NCI-H774 (cell line): ENCODE results near the gene IRS2.
A peak's percentile ranks its signal among the peaks of the same experiment; 100 is the strongest.
"Not testable (repeated sequence)": the region's sequence is repeated elsewhere in the genome, so short reads cannot be mapped to it uniquely, and the experiment has no call there.

ENCODE experiments used
- DNase-seq: peaks from one replicate; lab custom pipeline; 2025; lab: John Stamatoyannopoulos, UW

The IRS2 gene

DNA sequence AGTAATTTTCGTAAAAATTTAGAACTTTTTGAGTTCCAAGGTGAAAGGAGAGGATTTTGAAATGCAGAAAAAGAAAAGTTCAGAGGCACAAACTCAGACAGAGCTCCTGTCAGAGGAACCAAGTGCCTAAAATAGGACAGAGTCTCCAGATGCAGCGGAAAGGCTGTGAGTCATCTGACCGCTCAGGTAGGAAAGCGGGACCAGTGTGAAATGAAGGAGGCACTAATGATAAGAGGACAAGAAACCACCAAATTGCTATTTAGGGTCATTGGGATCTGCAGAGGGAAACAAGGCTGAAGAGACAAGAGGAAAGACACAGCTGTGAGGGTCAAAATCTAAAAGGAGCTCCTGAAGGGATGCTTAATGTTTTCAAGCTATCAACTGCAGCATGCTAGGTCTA lies 34.9 kb downstream of the IRS2 start:
- DNase-seq, result no peak

DNA sequence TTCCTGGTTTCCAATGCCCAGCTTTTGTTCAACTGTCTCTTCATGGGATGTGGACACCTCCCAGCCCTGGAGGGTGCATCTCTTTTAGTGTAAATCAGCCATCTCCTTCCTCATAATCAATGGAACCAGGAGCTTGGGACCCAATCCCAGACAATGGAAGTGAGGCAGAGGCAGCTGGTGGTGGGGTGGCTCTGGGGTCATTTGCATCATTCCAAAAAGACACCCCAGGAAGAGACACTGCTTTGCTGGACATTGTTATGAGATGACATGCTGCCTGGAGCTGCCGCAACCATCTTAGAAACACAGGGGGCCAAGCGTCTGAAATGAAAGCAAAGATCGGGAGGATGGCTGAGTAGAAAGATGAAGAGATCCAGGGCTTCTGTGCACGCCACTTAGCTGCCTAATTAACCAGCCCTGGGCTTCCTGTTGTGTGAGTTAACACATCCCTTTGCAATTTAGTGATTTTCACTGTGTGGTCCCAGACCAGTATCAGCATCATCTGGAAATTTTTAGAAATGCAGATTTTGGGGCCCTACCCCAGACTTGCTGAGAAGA lies 36.1 kb downstream of the IRS2 start:
- DNase-seq, result no peak

DNA sequence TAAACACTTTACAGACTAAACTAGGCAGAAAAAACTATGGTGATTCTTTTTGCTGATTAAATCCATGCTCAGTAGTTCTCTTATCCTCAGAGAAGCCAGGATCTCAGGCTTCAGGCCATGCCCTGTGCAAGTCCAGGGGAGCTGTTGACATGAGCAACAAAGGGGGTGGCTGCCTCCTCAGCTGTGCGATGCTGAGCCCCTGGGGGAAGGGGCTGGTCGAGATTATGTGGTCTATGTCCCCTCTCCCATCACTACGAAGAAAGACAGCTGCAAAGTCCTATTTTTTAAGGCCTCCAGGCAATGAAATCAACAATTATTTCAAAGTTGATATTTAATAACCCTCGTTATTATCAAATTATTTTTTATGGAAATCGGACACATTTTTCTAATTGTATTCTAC lies 37.0 kb downstream of the IRS2 start:
- DNase-seq, result no peak

DNA sequence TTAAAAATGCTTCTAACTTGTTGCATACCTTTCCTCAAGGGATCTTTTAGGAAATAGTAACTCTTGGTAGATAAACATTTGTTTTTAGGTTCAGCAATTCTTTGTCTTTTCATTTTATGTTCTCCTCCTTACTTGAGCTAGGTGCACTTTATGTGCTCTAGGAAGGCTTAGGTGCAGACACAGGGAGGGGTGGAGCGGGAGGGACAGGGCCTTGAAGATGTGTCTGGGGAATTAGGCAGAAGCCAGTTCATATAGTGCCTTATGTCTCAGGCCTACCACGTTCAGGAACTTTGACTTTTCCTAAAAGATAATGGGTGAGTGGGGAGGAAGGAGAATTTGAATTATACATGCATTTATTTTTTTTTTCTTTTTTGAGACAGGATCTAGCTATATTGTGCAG lies 37.7 kb downstream of the IRS2 start:
- DNase-seq, result no peak

DNA sequence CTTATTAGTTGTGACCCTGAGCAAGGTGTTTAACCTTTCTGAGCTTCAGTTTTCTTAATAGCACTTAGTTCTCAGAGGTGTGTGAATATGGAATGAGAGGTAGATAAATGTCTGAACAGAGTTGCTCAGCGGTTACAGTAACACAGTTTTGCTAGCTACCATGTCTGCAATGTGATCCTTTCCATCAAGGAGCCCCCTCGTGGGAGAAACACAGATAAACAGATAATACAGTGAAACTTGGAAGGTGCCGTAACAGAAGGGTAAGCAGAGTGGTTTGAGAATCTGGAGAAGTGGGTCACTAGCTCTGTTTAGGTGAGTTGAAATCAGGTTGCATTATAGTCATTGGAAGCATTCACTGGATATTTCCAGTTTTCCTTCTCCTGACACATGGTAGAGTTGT lies 38.9 kb downstream of the IRS2 start:
- DNase-seq, result no peak

DNA sequence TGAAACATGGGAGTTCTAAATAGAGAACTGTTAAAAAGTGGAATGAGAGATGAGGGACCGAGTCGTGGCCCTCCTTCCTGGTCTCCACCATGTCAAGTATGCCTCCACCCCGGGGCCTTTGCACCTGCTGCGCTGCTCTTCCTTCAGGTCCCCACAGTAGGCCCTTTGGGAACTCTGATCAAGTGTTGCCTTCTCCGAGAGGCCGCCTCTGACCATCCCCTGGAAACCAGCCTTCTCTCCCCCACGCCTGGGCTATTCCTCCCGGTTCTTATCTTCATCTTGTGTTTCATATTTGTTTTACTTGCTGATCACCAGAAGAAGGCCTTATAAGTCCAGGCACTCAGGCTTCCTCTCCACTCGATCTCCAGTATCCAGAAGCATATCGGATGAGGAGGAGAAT lies 40.0 kb downstream of the IRS2 start:
- no peak for DNase-seq

DNA sequence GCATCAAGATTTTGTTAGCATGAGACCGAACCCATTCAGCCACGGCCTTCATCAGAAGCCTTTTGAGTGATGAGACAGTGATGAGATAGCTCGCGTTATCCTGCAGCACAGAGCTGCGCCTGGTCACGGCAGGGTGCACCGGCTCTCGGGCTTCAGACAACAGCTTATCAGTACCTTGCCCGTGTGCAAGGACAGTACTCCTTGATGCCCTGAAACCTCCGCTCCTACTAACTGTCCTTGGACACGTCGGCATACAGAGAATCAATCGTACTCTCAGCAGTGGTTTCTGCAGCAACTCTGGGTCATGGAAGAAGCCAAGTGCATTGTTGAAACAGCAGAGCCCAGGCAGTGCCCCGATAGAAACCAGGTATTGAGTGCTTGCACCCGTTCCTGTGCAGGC lies 40.7 kb downstream of the IRS2 start:
- no peak for DNase-seq

DNA sequence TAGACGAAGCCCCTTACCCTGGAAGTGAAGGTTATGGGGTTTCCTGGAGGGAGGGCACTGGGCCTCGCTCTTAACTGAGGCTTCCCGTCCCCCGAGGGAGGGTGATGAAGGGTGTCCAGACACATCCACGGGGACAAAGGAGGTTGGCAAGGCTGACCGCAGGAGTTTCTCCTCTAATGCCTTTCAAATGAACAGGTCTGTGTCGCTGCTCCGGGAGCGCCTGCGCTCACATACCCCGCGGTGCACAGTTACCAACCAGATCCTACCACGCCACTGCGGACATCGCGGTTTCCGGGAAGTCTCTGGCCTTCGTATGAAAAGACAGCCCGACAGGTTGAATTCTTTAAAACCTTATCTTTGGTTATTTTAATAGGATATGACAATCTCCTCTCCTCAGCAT lies 41.3 kb downstream of the IRS2 start:
- no peak for DNase-seq

DNA sequence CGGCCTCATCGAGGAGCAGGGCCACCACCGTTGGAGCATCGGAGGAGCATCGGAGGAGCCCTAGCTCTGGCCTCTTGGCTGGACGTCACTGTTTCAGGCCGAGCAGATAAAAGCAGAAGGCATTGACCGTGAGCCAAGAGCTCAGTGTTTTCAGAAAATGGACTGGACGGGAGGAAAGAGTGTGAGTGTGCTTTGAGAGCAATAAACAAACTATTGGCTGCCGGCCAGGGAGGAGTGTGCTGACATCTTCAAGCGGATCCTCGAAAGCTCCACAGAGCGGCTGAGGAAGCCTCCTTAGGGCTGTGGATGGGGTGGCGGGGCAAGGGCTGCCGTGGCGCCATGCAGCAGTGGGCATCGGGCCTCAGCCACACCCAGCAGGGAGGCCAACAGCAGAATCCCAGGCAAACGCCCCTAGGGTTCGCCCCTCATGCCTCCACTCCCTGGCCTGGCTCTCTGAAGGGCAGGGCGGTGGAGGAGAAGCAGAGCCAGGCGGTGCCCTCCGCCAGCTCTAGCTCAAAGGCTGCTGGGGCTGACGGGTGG lies 41.8 kb downstream of the IRS2 start:
- peak; percentile 17 for DNase-seq

DNA sequence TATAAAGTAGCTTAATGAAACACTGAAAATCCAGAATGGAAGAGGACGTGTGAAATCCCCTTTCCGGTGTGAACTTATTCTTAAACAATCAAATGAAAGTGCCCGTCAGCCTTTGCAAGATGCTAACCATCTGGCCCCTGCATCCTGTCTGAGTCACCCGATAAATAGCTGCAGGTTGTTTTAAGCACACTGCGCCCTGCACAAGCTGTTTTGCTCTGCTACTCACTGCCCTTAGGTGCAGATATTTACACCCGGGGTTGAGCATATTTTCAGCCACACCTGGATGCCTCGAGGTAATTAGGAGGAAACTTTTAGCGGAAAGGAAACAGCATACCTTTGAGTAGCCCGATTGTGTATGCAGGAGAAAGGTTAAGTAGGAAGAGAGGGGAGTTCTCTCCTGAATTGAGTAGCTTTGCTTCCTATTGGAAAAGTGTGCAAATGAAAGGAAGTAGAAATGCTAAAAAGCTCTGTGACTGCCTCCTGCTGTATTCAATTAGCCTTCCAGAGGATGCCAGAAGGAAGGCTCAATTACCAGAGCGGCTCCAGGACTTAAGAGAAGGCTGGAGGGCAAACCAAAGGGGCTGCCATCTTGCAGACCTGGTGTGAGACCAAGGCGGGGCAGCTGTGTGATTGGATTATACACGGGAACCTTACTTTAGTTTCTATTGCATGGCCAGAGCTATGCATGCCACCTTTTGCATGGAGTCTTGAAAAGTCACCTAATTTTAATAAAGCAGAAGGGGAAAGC lies 42.5 kb downstream of the IRS2 start:
- peak; percentile 68 for DNase-seq

DNA sequence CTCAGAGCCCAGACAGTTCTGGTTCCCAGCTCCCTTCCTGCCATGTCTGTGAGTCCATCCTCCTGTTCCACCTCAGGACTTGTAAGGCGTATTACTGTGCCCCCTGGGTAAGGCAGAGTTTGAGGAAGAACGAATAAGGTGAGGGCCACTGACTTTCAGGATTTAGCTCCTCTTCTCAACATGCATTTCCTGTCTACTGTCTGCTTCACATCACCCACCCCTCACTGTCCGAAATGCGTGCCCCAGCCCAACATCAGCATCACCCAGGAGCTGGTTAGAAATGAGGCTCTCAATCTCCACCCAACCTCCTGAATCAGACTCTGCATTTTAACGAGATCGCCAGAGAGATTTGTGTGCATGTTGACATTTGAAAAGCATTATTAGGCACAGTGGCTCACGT lies 44.4 kb downstream of the IRS2 start:
- DNase-seq, result no peak

DNA sequence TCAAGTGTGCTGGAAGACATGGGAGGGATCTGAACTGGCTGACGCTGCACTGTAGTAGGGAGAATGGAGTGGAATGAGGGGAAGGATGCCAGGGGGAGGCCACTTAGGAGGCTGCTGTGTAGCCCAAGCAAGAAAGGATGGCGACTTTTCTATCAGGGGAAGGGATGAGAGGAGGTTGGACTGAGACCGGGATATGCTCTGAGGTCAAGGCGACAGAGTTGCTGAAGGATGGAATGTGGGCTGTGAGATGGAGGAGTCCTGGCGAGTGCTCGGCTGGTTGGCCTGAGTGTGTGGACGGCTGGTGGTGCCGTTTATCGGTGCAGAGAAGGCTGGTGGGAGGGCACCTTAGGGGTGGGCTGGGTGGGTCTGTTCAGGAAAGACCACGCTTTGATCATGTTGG lies 45.7 kb downstream of the IRS2 start:
- no peak for DNase-seq

DNA sequence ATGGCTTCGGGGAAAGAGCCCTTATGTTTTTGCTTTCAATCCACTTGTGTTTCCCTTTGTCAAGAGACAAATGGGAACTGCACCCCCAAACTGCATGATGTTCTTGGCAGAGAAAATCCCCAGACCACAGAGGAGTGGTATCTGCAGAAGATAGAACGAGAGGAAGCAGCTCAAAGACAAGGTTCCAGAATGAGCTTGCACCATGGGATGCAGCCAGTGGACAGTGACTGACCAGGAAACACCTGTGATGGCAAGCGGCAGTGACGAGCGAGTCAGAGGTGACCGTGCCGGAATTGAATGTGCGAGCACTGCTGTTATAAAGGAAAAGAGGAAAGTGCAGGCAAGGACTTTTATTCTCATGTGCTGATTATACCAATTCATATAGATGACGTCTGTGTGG lies 46.3 kb downstream of the IRS2 start:
- DNase-seq, result no peak

DNA sequence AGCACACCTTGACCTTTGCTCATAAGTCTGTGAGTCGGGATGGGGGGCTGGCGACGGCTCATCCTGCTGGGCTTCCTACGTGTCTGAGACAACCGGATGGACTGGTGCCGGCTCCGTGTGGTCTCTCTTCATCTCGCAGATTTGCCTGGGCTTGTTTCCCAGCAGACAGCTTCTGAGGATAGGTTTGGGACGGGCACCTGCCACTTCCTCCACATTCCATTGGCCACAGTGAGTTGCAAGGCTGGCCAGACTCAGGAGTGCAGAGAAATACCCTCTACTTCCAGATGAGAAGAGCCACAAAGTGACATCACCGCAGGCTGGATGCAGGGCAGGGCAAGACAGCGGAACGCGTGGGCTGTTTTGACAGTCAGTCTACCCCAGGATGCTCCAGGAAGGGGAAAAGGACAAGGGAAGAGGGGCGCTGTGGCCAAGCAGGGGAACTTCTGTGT lies 48.1 kb downstream of the IRS2 start:
- DNase-seq, result no peak

DNA sequence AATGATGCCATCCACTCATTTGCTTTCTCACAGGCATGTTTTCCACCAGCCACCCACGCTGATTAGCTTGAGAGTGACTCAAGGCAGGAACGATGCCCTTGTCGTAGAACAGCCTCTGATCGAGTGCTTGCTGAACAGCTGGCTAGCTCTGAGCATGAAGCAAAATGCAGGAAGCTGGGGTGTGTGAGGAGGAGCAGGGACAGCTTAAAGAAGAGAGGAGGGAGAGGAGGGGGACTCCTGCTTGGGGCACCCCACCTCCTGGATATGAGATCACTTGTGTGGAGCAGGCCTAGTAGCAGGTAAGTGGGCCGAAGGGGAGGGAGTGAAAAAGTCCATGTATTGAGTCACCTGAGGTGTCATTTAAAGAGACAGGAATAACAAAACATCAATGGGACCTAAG lies 48.8 kb downstream of the IRS2 start:
- no peak for DNase-seq

DNA sequence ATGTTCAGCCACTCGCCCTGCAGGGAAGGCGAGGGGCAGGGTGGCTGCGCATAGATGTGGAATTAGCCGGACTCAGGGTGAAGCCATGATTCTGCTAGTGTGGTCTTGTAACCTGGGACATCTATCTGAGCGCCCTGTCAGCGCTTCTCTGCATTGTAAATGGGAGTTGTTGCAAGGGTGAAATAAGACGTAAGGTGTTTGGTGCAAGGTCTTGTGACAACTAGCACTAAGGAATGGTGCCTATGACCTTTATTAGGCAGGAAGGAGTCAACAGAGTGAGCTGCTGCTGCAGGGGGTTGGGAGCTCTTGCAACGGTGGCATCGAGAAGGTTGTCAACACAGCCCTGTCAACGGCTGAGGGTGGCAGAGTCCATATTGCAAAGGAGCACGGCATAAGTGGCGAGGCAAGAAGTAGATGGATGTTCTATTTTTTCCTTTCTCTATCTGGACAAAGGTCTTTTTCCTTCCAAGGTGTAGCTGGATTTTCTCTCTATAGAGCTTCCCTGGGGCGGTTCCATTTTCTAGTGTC lies 49.3 kb downstream of the IRS2 start:
- DNase-seq, result no peak

DNA sequence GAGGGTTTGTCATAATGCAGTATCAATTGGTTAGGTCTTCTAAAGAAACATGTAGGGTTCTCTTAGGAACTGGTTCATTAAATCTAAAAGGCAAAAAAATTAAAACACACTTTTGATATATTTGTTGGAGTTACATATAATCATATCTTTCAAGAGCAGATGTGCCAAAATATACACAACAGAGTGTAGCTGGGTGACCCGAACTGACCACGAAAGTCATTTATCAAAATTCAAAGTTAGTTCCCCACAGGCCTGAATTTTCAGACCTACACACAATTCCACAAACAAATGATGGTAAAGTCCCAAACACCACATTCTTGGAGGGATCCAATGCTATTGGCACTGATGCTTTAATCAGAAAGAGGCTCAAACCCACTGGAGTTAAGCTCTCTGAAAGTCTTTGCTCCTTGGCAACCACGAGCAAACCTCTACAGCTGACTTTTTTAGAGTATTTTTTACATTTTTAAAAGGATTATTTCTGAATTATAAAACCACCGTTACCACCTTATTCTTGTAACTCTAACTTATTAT lies 50.9 kb downstream of the IRS2 start:
- no peak for DNase-seq

DNA sequence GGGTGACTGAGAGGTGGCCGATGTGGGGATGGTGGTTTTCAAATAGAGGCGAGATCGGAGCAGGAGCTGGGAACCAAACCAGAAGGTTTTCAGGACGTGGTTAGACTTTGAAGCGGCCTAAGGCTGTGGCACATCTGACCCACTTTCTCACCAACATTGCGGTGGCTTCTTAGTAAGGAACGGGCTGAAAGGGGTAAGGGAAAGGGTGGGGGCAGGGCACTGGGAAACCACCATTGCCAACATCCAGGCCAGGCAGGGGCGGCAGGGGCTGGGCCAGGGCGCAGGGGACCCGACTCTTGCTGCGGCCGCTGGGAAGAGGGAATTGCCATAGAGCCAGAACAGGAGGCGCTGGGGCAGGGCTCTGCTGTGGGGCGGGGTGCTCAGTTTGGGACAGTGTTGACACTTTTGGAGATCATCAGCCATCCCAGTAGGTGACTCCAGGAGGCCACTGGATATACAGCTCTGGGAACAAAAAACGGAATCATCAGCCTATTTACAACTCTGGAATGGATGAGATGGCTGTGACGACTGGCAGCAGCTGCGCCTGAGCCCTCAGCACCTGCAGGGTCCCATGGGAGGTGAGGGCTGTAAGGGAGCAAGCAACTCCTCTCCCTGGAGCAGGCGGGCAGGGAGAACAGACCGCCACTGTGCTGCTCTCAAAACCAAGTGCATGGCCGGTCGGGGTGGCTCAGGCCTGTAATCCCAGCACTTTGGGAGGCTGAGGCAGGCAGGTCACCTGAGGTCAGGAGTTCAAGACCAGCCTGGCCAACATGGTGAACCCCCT lies 52.2 kb downstream of the IRS2 start:
- DNase-seq, result no peak

DNA sequence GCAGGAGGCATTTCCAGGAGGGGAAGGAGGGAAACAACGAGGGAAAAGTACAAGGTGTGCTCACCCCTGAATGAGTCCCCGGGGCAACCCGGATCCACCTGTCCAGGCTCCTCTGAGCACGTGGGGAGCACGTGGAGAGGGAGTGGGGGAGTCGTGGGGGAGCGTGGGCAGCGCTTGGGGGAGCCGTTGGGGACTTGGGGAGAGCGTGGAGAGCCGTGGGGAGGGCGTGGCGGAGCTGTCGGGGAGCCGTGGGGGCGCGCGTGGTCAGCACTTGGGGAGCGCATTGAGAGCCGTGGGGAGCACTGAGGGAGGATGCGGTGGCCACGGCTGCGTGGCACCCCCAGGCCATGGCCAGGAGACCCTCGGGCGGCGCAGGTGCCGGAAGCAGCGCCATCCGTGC lies 52.8 kb downstream of the IRS2 start:
- DNase-seq, result no peak

DNA sequence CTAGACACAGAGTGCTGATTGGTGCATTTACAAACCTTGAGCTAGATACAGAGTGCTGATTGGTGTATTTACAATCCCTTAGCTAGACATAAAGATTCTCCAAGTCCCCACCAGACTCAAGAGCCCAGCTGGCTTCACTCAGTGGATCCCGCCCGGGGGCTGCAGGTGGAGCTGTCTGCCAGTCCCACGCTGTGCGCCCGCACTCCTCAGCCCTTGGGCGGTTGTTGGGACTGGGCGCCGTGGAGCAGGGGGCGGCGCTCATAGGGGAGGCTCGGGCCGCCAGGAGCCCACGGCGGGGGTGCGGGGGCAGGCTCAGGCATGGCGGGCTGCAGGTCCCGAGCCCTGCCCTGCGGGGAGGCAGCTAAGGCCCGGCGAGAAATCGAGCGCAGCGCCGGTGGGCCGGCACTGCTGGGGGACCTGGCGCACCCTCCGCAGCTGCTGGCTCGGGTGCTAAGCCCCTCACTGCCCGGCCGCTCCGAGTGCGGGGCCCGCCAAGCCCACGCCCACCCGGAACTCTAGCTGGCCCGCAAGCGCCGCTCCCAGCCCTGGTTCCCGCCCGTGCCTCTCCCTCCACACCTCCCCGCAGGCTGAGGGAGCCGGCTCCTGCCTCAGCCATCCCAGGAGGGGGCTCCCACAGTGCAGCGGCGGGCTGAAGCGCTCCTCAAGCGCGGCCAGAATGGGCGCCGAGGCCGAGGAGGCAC lies 53.8 kb downstream of the IRS2 start:
- DNase-seq, result not testable (repeated sequence)

DNA sequence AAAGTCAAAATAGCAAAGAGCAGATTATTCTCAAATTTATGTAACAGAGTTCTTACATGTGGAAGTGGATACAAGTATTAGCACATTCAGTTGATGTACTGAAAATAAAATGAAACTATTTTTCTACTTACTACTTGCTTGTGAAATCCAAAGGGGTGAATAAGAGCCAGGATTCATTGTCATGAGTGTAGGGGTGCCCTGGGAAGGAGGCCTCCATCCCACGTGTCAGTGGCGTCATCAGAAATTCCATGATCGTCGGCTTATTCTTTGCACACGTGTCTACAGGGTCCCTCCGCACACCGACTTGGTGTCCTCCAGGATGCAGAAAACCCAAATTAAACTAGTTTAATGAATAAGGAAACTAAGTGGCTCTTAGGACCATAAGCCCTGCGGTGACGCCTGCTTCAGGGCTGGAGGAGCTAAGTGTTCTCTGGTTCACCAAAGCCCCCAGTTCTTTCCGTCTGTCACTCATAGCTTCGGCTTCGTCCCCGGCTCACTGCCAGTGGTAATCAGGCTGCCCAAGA lies 55.5 kb downstream of the IRS2 start:
- DNase-seq, result no peak
